ENCODE data around the gene UCP3.

Gene UCP3

GRCh38 chr11:74008373-74009229, at the start of gene UCP3:
Gene UCP3, minus strand, starts transcription at chr11:74009085. Its CDS starts 2,043 bp downstream, at chr11:74007042.
- Histone ChIP-seq H3K9ac (ENCODE audit: low read depth, low read length) (no peak within 1 kb of the TSS), H3K27me3 (ENCODE audit: control insufficient read depth, insufficient read depth, low read length) (no peaks in the 10 kb centered on the region), H3K4me1 (ENCODE audit: control insufficient read depth, insufficient read depth, low read length) (no peaks in the 10 kb centered on the region), H3K4me3 (ENCODE audit: low read depth, low read length) (no peak within 1 kb of the TSS), H3K9me3 (ENCODE audit: control insufficient read depth, insufficient read depth, low read length) (no peaks in the 10 kb centered on the region), H3K36me3 (ENCODE audit: control insufficient read depth, insufficient read depth, low read length) (peaks cover 2% of the 10 kb centered on the region)

- Histone ChIP-seq H3K4me3 (ENCODE audit: low read depth, low read length) (no peak overlapping the region), H3K9me3 (ENCODE audit: control insufficient read depth, insufficient read depth, low read length) (no peaks in the 10 kb centered on the region), H3K36me3 (ENCODE audit: control insufficient read depth, insufficient read depth, low read length) (no peaks in the 10 kb centered on the region), H3K9ac (ENCODE audit: low read depth, low read length) (no peak overlapping the region), H3K4me1 (ENCODE audit: control insufficient read depth, insufficient read depth, low read length) (no peaks in the 10 kb centered on the region), H3K27me3 (ENCODE audit: control insufficient read depth, insufficient read depth, low read length) (no peaks in the 10 kb centered on the region)
These were observed 48.6 kb upstream of the UCP3 start for GRCh38 chr11:74057249-74058151.

GRCh38 chr11:74055938-74056337, 47.1 kb upstream of the UCP3 start:
- Histone ChIP-seq H3K27me3 (ENCODE audit: control insufficient read depth, insufficient read depth, low read length) (no peaks in the 10 kb centered on the region), H3K36me3 (ENCODE audit: control insufficient read depth, insufficient read depth, low read length) (no peaks in the 10 kb centered on the region), H3K4me1 (ENCODE audit: control insufficient read depth, insufficient read depth, low read length) (no peaks in the 10 kb centered on the region), H3K9me3 (ENCODE audit: control insufficient read depth, insufficient read depth, low read length) (no peaks in the 10 kb centered on the region), H3K9ac (ENCODE audit: low read depth, low read length) (no peak overlapping the region), H3K4me3 (ENCODE audit: low read depth, low read length) (no peak overlapping the region)

- Histone ChIP-seq H3K4me3 (ENCODE audit: low read depth, low read length) (no peak overlapping the region), H3K9ac (ENCODE audit: low read depth, low read length) (no peak overlapping the region), H3K9me3 (ENCODE audit: control insufficient read depth, insufficient read depth, low read length) (no peaks in the 10 kb centered on the region), H3K4me1 (ENCODE audit: control insufficient read depth, insufficient read depth, low read length) (no peaks in the 10 kb centered on the region), H3K27me3 (ENCODE audit: control insufficient read depth, insufficient read depth, low read length) (no peaks in the 10 kb centered on the region), H3K36me3 (ENCODE audit: control insufficient read depth, insufficient read depth, low read length) (peaks cover 2% of the 10 kb centered on the region)
These were observed 41.6 kb upstream of the UCP3 start for GRCh38 chr11:74050465-74050864.

GRCh38 chr11:74048993-74049392, 40.1 kb upstream of the UCP3 start:
- Histone ChIP-seq H3K4me1 (ENCODE audit: control insufficient read depth, insufficient read depth, low read length) (no peaks in the 10 kb centered on the region), H3K36me3 (ENCODE audit: control insufficient read depth, insufficient read depth, low read length) (peaks cover 2% of the 10 kb centered on the region), H3K9ac (ENCODE audit: low read depth, low read length) (no peak overlapping the region), H3K27me3 (ENCODE audit: control insufficient read depth, insufficient read depth, low read length) (no peaks in the 10 kb centered on the region), H3K4me3 (ENCODE audit: low read depth, low read length) (no peak overlapping the region), H3K9me3 (ENCODE audit: control insufficient read depth, insufficient read depth, low read length) (no peaks in the 10 kb centered on the region)

- Histone ChIP-seq H3K9me3 (ENCODE audit: control insufficient read depth, insufficient read depth, low read length) (no peaks in the 10 kb centered on the region), H3K27me3 (ENCODE audit: control insufficient read depth, insufficient read depth, low read length) (no peaks in the 10 kb centered on the region), H3K36me3 (ENCODE audit: control insufficient read depth, insufficient read depth, low read length) (peaks cover 11% of the 10 kb centered on the region), H3K9ac (ENCODE audit: low read depth, low read length) (no peak overlapping the region), H3K4me3 (ENCODE audit: low read depth, low read length) (no peak overlapping the region), H3K4me1 (ENCODE audit: control insufficient read depth, insufficient read depth, low read length) (no peaks in the 10 kb centered on the region)
These were observed 35.7 kb upstream of the UCP3 start for GRCh38 chr11:74044538-74044937.

GRCh38 chr11:74043450-74043849, 34.6 kb upstream of the UCP3 start:
- H3K9me3 ChIP-seq (ENCODE audit: control insufficient read depth, insufficient read depth, low read length), result no peaks in the 10 kb centered on the region
- no peak overlapping the region for H3K9ac ChIP-seq (ENCODE audit: low read depth, low read length)
- peaks cover 9% of the 10 kb centered on the region for H3K36me3 ChIP-seq (ENCODE audit: control insufficient read depth, insufficient read depth, low read length)
- no peaks in the 10 kb centered on the region for H3K4me1 ChIP-seq (ENCODE audit: control insufficient read depth, insufficient read depth, low read length)
- H3K4me3 ChIP-seq (ENCODE audit: low read depth, low read length), result no peak overlapping the region
- no peaks in the 10 kb centered on the region for H3K27me3 ChIP-seq (ENCODE audit: control insufficient read depth, insufficient read depth, low read length)

GRCh38 chr11:74037309-74037708, 28.4 kb upstream of the UCP3 start:
- Histone ChIP-seq H3K36me3 (ENCODE audit: control insufficient read depth, insufficient read depth, low read length) (peaks cover 24% of the 10 kb centered on the region), H3K9ac (ENCODE audit: low read depth, low read length) (no peak overlapping the region), H3K27me3 (ENCODE audit: control insufficient read depth, insufficient read depth, low read length) (no peaks in the 10 kb centered on the region), H3K9me3 (ENCODE audit: control insufficient read depth, insufficient read depth, low read length) (no peaks in the 10 kb centered on the region), H3K4me1 (ENCODE audit: control insufficient read depth, insufficient read depth, low read length) (no peaks in the 10 kb centered on the region), H3K4me3 (ENCODE audit: low read depth, low read length) (no peak overlapping the region)

GRCh38 chr11:74035264-74035663, 26.4 kb upstream of the UCP3 start:
- Histone ChIP-seq H3K4me1 (ENCODE audit: control insufficient read depth, insufficient read depth, low read length) (no peaks in the 10 kb centered on the region), H3K9me3 (ENCODE audit: control insufficient read depth, insufficient read depth, low read length) (no peaks in the 10 kb centered on the region), H3K9ac (ENCODE audit: low read depth, low read length) (no peak overlapping the region), H3K36me3 (ENCODE audit: control insufficient read depth, insufficient read depth, low read length) (peaks cover 15% of the 10 kb centered on the region), H3K4me3 (ENCODE audit: low read depth, low read length) (no peak overlapping the region), H3K27me3 (ENCODE audit: control insufficient read depth, insufficient read depth, low read length) (no peaks in the 10 kb centered on the region)

GRCh38 chr11:74033046-74033445, 24.2 kb upstream of the UCP3 start:
- H3K36me3 ChIP-seq (ENCODE audit: control insufficient read depth, insufficient read depth, low read length), result peaks cover 15% of the 10 kb centered on the region
- H3K4me1 ChIP-seq (ENCODE audit: control insufficient read depth, insufficient read depth, low read length), result no peaks in the 10 kb centered on the region
- H3K27me3 ChIP-seq (ENCODE audit: control insufficient read depth, insufficient read depth, low read length), result no peaks in the 10 kb centered on the region
- no peak overlapping the region for H3K4me3 ChIP-seq (ENCODE audit: low read depth, low read length)
- no peak overlapping the region for H3K9ac ChIP-seq (ENCODE audit: low read depth, low read length)
- no peaks in the 10 kb centered on the region for H3K9me3 ChIP-seq (ENCODE audit: control insufficient read depth, insufficient read depth, low read length)

GRCh38 chr11:74030723-74031676, 22.1 kb upstream of the UCP3 start:
- H3K4me3 ChIP-seq (ENCODE audit: low read depth, low read length), result no peak overlapping the region
- peaks cover 11% of the 10 kb centered on the region for H3K36me3 ChIP-seq (ENCODE audit: control insufficient read depth, insufficient read depth, low read length)
- H3K9me3 ChIP-seq (ENCODE audit: control insufficient read depth, insufficient read depth, low read length), result no peaks in the 10 kb centered on the region
- no peaks in the 10 kb centered on the region for H3K4me1 ChIP-seq (ENCODE audit: control insufficient read depth, insufficient read depth, low read length)
- H3K27me3 ChIP-seq (ENCODE audit: control insufficient read depth, insufficient read depth, low read length), result no peaks in the 10 kb centered on the region
- no peak overlapping the region for H3K9ac ChIP-seq (ENCODE audit: low read depth, low read length)
